Stimulated activated CD8-positive, alpha-beta memory T cell treated with anti-CD3 and anti-CD28 coated beads, Interleukin-7, amount 100 ng/mL, for 48 hours (primary cell): Measurements from ENCODE around the gene TMBIM4.
"Not testable (repeated sequence)": the region's sequence is repeated elsewhere in the genome, so short reads cannot be mapped to it uniquely, and the experiment has no call there.

Experiments used
- DNase-seq, 2 donors: peaks; one replicate each; pipeline ENCODE4 v3.0.0-alpha.2; 2020; ENCODE audit warnings: low read depth in 1 of 2; ENCODE audit errors: extremely low read depth in 1 of 2

TMBIM4 gene

DNA sequence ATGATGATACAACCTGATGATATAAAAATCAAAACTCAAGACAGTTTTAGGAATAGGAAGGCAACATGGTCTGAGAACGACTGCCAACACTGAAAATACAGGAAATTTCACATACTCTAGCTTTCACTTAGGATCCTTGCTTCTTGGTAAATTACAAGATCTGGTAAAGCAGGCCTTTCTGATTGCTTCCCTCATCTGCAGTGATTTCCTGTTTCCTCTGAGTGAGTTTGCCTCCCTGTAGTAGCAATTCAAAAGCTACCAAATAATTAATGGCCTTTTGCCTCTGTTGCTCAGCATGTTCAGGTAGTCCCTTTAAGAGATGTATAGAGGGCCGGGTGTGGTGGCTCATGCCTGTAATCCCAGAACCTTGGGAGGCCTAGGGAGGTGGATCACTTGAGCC, 17.2 kb upstream of the TMBIM4 start:
- DNase-seq, result no peak

DNA sequence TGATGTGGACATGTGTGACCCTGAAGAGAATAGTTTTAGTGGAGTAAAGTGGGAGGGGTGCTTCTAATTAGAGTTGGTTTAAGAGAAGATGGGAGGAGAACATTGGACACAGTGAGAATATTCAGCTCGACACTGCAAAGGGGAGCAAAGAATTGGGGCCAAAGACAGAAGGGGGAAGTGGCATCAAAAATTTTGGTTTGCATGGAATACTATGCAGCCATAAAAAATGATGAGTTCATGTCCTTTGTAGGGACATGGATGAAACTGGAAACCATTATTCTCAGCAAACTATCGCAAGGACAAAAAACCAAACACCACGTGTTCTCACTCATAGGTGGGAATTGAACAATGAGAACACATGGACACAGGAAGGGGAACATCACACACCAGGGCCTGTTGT, 15.0 kb upstream of the TMBIM4 start:
- DNase-seq, result not testable (repeated sequence)

DNA sequence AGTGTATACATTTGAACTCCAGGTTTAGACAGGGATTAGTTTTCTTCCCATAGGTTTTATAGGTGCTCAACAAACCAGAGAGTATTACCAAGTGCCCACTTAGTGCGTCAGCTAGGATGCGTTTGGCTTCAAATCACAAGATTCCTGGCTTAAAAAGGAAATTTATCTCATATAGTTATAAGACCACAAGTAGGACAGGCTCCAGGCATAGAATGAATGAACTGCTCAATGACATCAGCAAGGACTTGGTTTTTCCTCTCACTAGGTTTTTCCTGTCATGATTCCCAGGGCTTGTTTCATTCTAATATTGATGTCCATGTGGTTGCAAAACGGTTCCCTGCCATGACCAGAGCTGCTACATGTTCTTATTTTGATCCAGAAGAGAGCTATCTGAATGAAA, 13.2 kb upstream of the TMBIM4 start:
- DNase-seq, result no peak

DNA sequence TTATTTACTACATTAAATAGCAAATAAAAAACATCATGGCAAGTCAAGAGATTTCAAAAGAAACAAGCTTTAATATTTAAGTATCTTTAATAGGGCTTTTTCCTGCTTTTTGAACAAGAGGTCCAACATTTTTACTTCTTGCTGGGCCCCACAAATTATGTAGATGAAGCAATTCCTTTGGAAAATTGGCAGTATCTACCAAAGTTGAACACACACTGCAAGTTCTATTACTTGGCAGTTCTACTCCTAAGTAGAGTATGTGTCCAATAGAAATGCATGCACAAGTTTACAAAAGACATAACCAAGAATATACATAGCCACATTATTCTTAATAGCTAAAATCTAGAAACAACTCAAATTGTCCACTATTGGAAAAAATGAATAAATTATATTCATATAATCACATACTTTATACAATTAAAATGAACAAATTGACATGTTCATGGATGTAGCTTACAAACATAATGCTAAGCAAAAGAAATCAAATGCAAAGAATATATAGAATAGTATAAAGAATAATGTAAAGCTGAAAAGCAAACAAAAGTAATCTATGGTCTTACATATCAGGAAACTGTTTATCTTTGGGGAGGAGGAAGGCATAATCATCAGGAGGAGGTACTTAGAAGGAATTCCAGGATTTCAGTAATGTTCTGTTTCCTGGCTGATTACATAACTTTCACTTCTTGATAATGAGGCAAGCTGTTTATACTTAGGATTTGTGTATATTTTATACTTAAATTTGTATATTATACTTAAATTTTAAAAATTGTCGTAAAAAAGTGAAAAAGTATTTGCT, 6.5 kb upstream of the TMBIM4 start:
- DNase-seq, result no peak

DNA sequence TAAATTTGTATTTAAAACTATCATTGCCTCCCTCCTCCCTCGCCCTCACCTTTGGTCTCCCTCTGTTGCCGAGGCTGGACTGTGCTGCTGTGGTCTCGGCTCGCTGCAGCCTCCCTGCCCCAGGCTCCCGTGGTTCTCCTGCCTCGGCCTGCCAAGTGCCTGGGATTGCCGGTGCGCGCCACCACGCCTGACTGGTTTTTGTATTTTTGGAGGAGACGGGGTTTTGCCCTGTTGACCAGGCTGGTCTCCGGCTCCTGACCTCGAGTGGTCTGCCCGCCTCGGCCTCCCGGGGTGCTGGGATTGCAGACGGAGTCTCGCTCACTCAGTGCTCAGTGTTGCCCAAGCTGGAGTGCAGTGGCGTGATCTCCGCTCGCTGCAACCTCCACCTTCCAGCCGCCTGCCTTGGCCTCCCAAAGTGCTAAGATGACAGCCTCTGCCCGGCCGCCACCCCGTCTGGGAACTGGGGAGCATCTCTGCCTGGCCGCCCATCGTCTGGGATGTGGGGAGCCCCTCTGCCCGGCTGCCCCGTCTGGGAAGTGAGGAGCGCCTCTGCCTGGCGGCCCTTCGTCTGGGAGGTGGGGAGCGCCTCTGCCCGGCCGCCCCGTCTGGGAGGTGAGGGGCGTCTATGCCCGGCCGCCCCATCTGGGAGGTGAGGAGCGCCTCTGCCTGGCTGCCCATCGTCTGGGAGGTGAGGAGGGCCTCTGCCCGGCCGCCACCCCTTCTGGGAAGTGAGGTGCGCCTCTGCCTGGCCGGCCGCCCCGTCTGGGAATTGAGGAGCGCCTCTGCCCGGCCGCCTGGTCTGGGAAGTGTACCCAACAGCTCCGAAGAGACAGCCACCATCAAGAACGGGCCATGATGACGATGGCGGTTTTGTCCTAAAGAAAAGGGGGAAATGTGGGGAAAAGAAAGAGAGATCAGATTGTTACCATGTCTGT, 4.9 kb upstream of the TMBIM4 start:
- DNase-seq, result not testable (repeated sequence)

DNA sequence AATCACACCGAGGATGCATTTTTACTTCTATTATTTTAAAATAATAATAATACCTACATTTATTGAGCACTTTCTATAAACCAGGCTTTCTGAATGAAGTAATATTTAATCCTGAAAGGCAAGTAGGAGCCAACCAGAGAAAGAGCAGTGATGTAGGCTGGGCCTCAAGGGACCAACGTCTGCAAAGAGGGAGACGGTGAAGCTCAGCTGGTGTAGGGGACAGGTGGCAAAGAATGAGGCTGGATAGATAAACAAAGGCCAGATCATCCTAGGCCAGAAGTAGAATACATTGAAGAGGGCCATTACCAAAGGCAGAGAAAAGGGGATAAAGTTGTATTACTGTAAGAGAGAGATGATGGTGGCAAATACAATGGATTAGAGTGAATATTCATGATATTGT, 810 bp upstream of the TMBIM4 start:
- DNase-seq, result no peak

DNA sequence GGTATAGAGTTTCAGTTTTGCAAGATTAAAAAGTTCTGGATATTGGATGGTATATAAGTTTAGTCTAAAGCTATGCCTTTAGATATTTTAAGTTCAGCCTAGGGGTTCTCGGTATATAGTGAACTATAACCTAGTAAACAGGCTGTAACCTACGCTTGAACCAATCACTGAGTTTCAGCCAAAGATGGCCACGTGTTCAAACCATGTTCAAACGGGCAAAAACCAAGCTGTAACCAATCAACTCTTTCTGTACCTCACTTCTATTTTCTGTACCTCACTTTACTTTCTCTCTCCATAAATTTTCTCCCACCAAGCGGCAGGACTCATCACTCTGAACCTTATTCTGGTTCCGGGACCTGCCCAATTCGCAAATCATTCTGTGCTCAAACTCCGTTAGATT, 1.4 kb downstream of the TMBIM4 start:
- DNase-seq, result no peak

DNA sequence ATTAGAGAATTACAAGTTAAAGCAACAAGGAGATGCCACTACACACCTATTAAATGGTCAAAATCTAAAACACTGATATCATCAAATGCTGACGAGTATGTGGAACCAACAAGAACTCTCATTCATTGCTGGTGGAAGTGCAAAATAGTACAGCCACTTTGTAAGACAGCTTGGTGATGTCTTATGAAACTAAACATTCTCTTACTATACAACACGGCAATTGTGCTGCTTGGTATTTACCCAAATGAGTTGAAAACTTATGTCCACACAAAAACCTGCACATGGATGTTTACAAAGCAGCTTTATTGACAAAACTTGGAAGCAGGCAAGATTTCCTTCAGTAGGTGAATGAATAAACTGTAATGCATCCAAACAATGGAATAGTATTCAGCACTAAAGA, 3.2 kb downstream of the TMBIM4 start:
- DNase-seq, result no peak

DNA sequence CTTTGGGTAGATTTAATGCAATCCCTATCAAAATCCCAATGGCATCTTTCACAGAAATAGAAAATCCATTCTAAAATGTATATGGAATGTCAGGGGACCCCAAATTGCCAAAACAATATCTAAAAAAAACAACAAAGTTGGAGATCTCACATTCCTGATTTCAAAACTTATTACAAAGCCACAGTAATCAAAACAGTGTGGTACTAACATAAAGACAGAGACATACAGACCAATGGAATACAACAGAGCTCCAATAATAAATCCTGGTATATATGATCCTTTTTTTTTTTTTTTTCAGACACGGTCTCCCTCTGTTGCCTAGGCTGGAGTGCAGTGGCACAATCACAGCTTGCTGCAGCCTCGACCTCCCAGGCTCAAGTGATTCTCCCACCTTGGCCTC, 4.7 kb downstream of the TMBIM4 start:
- no peak for DNase-seq

DNA sequence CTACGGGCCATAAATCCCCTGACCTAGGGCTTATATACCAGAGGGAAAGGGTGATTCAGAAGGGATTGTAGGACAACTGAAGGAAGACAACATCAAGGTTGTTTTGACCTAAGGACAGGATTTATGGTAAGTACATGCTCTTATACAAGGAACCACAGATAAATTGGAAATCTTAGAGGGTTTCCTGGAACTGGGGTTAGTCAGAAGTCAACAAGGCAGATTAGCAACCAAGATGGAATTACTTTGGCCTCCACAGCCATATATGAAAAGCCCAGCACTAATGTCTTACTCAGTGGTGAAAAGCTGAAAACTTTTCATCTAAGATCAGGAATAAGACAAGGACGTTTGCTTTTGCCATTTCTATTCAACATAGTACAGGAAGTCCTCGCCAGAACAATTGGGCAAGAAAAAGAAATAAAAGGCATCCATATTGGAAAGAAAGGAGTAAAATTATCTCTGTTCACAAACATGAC, 5.4 kb downstream of the TMBIM4 start:
- DNase-seq, result no peak

DNA sequence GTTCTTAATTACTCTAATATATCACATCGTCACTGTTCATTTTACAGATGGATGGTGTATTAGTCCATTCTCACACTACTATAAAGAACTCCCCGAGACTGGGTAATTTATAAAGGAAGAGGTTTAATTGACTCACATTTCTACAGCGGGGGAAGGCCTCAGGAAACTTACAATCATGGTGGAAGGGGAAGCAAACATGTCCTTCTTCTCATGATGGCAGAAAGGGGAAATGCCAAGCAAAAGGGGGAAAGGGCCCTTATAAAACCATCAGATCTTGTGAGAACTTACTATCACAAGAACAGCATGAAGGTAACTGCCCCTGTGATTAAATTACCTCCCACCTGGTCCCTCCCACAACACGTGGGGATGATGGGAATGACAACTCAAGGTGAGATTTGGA, 6.5 kb downstream of the TMBIM4 start:
- no peak for DNase-seq

DNA sequence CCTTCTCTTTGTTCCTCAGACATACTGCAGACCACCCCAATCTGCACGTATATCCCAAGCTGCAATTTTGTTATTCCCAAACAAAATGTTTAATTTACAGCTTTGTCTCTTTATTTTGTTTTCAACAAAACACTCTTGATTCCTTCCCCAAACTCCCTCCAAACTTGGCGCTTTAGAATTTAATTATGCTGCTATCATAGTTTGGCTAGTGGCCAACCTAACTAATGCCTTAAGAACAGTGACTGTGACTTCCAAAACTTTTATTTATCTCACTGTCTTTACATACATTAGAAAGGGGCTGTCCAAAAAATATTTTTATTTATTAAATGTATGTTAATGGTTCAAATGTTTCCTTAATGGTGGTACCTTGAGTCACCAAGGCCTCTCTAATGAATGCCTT, 7.1 kb downstream of the TMBIM4 start:
- DNase-seq, result no peak

DNA sequence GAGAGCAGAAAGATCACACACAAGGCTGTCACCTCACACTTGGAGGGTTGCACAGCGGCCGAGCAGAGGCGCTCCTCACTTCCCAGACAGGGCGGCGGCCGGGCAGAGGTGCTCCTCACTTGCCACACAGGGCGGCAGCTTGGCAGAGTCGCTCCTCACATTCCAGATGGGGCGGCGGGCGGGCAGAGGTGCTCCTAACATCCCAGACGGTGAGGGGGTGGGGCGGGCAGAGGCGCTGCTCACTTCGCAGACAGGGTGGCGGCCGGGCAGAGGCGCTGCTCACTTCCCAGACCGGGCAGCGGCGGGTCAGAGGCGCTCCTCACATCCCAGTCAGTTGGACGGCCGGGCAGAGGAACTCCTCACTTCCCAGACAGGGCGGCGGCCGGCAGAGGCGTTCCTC, 9.1 kb downstream of the TMBIM4 start:
- no peak for DNase-seq

DNA sequence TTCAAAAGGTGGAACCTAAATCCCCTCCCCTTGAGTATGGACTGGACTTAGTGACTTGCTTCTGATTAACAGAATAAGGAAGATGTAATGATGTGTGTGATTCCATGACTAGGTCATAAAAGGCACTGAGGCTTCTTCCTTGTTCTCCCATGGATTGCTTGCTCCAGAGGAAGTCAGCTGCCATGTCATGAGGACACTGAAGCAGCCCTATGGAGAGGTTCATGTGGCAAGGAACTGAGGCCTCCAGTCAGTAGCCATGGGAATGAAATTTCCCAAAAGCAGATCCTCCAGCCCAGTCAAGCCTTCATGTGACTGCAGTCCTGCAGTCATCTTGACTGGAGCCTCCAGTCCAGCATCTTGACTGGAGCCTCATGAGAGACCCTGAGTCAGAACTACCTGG, 10.7 kb downstream of the TMBIM4 start:
- DNase-seq, result no peak

DNA sequence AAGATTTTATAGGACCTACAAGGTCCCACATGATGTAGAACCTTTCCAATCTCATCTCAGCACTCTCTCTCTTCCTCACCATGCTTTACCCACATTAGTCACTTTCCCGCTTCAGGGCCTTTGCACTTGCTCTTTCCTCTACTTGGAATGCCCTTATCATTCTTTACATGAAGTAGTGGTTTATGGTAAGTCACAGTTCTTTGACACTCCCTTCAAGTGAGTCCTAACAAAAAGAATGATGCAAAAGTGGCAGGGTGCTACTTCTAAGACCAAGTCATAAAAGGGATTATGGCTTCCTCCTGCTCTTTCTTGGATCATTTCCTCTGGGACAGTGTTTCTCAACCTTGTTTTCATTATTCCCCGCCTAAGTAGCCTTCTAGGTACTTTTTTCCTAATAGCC, 13.1 kb downstream of the TMBIM4 start:
- DNase-seq, result no peak

DNA sequence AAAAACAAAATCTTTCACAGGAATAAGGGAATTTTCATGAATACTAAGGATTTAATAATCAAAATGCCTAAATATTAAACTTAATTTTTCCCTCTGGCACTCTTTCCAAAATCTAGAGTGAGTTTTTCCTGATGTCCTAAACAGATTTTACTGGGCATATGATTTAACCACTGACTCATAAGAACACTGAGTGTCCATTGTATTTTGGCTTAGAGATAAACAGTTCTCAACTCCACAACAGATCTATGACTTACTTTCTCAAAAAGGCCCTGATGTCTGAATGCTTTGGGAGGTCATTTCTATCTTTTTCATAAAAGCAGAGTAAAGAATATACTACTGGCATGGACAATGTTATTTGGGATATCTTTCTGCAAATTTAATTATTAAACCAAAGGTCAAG, 15.0 kb downstream of the TMBIM4 start:
- DNase-seq, result no peak

DNA sequence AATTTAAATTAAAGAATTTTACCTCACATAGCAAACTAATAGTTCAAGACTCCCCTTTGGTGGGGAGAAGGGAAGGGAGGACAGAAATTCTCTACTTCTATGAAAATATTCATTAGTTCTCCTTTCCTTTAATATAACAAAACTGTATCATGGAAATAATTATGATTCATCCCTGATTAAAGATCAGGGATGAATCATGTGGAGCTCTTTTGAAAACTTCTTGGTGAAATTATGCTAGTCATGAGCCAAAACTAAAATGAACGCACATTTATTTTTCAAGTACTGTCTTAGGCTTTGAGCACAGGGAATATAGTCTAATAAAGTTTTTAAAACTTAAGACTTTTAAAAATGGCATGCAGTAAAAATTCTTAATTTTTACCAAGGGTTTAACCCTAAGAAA, 17.1 kb downstream of the TMBIM4 start:
- no peak for DNase-seq

DNA sequence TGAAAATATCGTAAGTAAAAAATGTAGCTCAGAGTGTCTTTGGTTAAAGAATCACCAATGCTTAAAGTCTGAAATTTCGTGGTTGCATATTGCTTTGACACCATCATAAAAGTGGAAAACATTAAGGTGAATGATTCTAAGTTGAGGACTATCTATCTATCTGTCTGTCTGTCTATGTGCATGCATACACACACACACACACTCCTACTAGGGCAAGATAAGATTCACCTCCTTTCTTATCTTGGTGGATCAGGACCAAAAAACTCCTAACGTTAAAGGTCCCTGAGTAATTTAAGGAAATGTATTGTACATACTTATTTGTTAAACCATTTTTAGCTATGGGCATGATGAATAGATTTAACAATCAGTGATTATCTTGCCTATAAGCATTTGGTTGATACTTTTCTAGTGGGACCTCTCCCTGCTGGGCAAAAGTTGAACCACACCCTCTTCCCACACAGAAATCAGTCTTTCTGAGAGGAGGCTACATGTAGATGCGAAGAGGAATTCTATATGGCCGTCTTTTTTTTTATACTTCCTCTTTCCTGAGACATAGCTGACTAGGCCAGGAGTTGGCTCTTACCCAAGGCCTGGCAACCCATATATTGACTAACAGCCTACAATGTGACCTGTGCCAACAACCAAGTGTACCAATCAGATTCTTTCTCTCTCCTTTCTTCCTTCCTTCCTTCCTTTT, 19.9 kb downstream of the TMBIM4 start:
- no peak for DNase-seq

DNA sequence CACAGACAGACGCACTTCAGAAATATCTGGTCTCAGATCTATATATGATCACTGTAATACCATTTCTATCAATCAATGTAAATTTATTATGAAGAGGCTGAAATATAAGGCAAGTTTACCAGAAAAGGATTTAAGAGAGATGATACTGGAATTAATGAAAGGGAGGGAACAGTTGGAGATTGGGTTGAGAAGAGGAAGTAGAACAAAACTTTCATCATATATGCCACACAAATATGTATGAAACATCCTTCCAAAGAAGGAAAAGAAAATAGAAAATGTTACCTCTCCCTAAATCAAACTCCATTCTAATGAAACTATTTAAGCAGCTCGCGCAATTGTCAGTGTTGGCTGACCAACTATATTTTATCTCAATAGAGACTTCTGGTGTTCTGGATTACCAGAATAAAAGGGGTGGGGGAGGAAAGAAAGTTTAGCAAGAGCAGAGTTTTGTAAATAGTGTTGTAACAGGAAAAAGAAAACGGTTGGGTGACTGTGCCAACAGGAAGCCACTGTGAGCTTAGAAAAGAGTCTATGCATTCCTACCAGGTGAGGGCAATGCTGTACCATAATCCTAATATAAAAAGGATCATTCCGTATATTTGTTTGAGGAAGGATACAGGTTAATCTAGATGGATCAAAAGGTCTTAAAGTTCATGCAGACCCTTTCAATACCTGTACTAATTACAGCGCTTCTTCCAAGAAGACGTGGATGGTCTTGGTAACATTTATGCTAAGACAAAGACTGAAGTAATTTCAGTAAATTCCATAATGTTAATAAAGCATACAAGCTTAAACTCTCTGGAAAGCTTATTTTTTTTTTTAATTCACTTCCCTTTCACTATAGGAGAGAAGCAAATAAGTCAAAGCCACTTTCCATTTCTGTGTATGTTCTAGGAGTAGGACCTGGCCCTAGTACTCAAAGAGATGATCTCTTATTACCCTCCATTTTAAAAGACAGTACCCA, 24.7 kb downstream of the TMBIM4 start:
- no peak for DNase-seq

DNA sequence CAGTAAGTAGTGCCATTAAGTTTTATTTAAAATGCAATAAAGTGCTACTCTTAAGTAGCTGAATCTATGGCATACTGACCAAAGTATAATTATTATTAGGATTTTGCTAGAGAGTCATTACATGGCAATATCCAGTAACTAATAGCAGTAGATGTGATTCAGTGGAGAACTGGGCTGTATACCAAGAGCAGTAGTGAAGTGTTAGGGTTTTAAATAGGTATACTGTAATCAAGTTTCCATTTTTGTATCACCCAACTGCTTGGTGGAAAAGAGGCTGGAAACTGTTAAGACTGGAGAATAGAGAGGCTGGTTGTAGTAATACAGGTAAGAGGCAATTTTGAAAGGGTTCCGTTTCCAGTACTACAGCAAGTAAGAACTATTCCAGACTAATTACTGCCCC, 25.9 kb downstream of the TMBIM4 start:
- no peak for DNase-seq
